CD14-positive monocyte (primary cell): ENCODE measurements around the gene STYXL2. TPM values are rescaled to one million over a fixed set of nuclear protein-coding genes. Genes with fewer than 3 reads are reported as not detected.

Experiments
- DNase-seq, 3 donors: peaks; one replicate each; pipeline ENCODE4 v3.0.0-alpha.2; 2011 to 2022
- H2AFZ ChIP-seq: 2 replicates; pipeline ENCODE4 v1.6.0; 2012; ENCODE audit warnings: mild to moderate bottlenecking, low read depth, low read length, inconsistent platforms; ENCODE audit not compliant: insufficient read depth, poor library complexity, severe bottlenecking
- H3K27ac ChIP-seq, 2 donors: 1 replicate in 1 of 2; 2 replicates in 1 of 2; pipeline ENCODE4 v1.5.1; 2012 to 2013; ENCODE audit warnings: low read length in 2 of 2, control low read depth in 1 of 2, inconsistent platforms in 1 of 2, low read depth in 1 of 2, mild to moderate bottlenecking in 1 of 2
- H3K27me3 ChIP-seq, 2 donors: one replicate each; pipeline versions ENCODE4 v1.6.0 to v1.6.1; 2011 to 2013; ENCODE audit warnings: low read length in 2 of 2; ENCODE audit not compliant: control insufficient read depth in 2 of 2, insufficient read depth in 2 of 2
- H3K36me3 ChIP-seq, 2 donors: replicated peaks in 1 of 2; 1 replicate in 1 of 2; 2 replicates in 1 of 2; pipeline versions ENCODE4 v1.5.1 to v1.6.1; 2012 to 2013; ENCODE audit warnings: low read length in 2 of 2, control low read depth in 1 of 2, inconsistent platforms in 1 of 2, mild to moderate bottlenecking in 1 of 2; ENCODE audit not compliant: insufficient read depth in 2 of 2, control insufficient read depth in 1 of 2
- H3K4me1 ChIP-seq, 2 donors: 1 replicate in 1 of 2; 2 replicates in 1 of 2; pipeline versions ENCODE4 v1.5.1 to v1.6.1; 2012 to 2013; ENCODE audit warnings: low read length in 2 of 2, control low read depth in 1 of 2, inconsistent platforms in 1 of 2, mild to moderate bottlenecking in 1 of 2, moderate library complexity in 1 of 2; ENCODE audit not compliant: insufficient read depth in 2 of 2, control insufficient read depth in 1 of 2
- H3K4me2 ChIP-seq: replicated peaks from 2 replicates; pipeline ENCODE3; 2012; ENCODE audit warnings: low read length, moderate library complexity, mild to moderate bottlenecking; ENCODE audit not compliant: poor library complexity, severe bottlenecking; ENCODE audit errors: extremely low read depth
- H3K4me3 ChIP-seq, 3 experiments: fragments of 200-600 bp in 1 of 3; sonication (generic) in 1 of 3; replicated peaks in 1 of 3; 1 replicate in 2 of 3; 2 replicates in 1 of 3; pipeline ENCODE4 v1.5.1; 2011 to 2013; ENCODE audit warnings: low read length in 3 of 3, mild to moderate bottlenecking in 3 of 3, control low read depth in 2 of 3, low read depth in 2 of 3, inconsistent platforms in 1 of 3, moderate library complexity in 1 of 3
- H3K79me2 ChIP-seq: 2 replicates; pipeline ENCODE4 v1.6.0; 2012; ENCODE audit warnings: mild to moderate bottlenecking, control low read depth, inconsistent platforms, low read length, moderate library complexity; ENCODE audit not compliant: insufficient read depth
- H3K9ac ChIP-seq: 2 replicates; pipeline ENCODE4 v1.6.0; 2017; ENCODE audit warnings: low read length, mild to moderate bottlenecking; ENCODE audit not compliant: insufficient read depth, poor library complexity, severe bottlenecking
- H3K9me3 ChIP-seq, 2 donors: replicated peaks in 1 of 2; 1 replicate in 1 of 2; 2 replicates in 1 of 2; pipeline versions ENCODE4 v1.5.1 to v1.6.1; 2012 to 2013; ENCODE audit warnings: low read length in 2 of 2, control low read depth in 1 of 2; ENCODE audit not compliant: control insufficient read depth in 1 of 2, insufficient read depth in 1 of 2
- H4K20me1 ChIP-seq: 2 replicates; pipeline ENCODE4 v1.6.0; 2012; ENCODE audit warnings: mild to moderate bottlenecking, low read length, control low read depth, moderate library complexity; ENCODE audit not compliant: insufficient read depth
- H3K27ac Mint-ChIP-seq, 7 donors: one replicate each; pipeline ENCODE4 v1.8.0; 2020; ENCODE audit warnings: mild to moderate bottlenecking in 7 of 7, mixed read lengths in 7 of 7, moderate library complexity in 6 of 7, inconsistent platforms in 2 of 7
- H3K27me3 Mint-ChIP-seq, 3 donors: one replicate each; pipeline ENCODE4 v1.8.0; 2021 to 2022; ENCODE audit warnings: low read depth in 3 of 3, mild to moderate bottlenecking in 3 of 3, mixed read lengths in 3 of 3, moderate library complexity in 3 of 3, inconsistent platforms in 1 of 3
- H3K36me3 Mint-ChIP-seq, 2 donors: one replicate each; pipeline ENCODE4 v1.8.0; 2020; ENCODE audit warnings: mixed read lengths in 2 of 2, inconsistent platforms in 1 of 2, mild to moderate bottlenecking in 1 of 2
- H3K4me1 Mint-ChIP-seq: one replicate; pipeline ENCODE4 v1.8.0; 2020; ENCODE audit warnings: mild to moderate bottlenecking, mixed read lengths
- H3K4me3 Mint-ChIP-seq, 2 donors: one replicate each; pipeline ENCODE4 v1.8.0; 2020; ENCODE audit warnings: mild to moderate bottlenecking in 2 of 2, mixed read lengths in 2 of 2, moderate library complexity in 1 of 2
- H3K9me3 Mint-ChIP-seq, 7 donors: one replicate each; pipeline ENCODE4 v1.8.0; 2020 to 2022; ENCODE audit warnings: mixed read lengths in 7 of 7, mild to moderate bottlenecking in 6 of 7, moderate library complexity in 6 of 7, inconsistent platforms in 2 of 7
- CTCF ChIP-seq: fragments of 200-600 bp; IDR thresholded peaks from one replicate; pipeline ENCODE4 v1.8.0; 2022; ENCODE audit warnings: antibody characterized with exemption, mild to moderate bottlenecking
- WGBS: methylation state at CpG from one replicate; pipeline ENCODE4 v1.1.5; 2013; ENCODE audit warnings: missing lambda C conversion rate; ENCODE audit not compliant: insufficient coverage; 5-methylcytosine and 5-hydroxymethylcytosine counted together
- intact Hi-C, 2 donors: fragments of 100-400 bp; cut with micrococcal nuclease; formaldehyde crosslinking; loops; one replicate each; pipeline versions ENCODE4 v1.15.0 to v1.15.1; 2023
- polyA plus RNA-seq, 3 donors: library from polyadenylated mRNA; depleted of rRNA in 1 of 3; unstranded in 2 of 3; stranded (reverse) in 1 of 3; fragments of 300-500 nt in 2 of 3; fragments of >200 nt in 1 of 3; fragmentation: Illumina TruSeq in 2 of 3; gene quantifications; 1 replicate in 2 of 3; 2 replicates in 1 of 3; pipeline ENCODE4 v1.2.3, GENCODE V29; 2012 to 2021

The STYXL2 gene
- polyA plus RNA-seq, 3 donors, result not detected

- intact Hi-C loops, result no loop called here
- Mint-ChIP-seq H3K4me3 (no peak overlapping the region), H3K36me3 (no peaks in the 10 kb centered on the region), H3K27ac (no peak overlapping the region), H3K27me3 (peaks cover 0 to 4% (median 2%) of the 10 kb centered on the region in 3 donors), H3K9me3 (no peaks in the 10 kb centered on the region), H3K4me1 (peaks cover 7% of the 10 kb centered on the region)
- H2AFZ ChIP-seq, result no peak overlapping the region
- no peaks in the 10 kb centered on the region for H4K20me1 ChIP-seq
- H3K4me1 ChIP-seq, result peaks cover 3 to 7% of the 10 kb centered on the region in 2 donors
- no peak for DNase-seq
- no peak overlapping the region for H3K4me3 ChIP-seq
- 96% methylated on average over 8 of the region's 8 CpGs for WGBS
- no peak for TF ChIP-seq CTCF
- no peaks in the 10 kb centered on the region for H3K36me3 ChIP-seq
- no peak overlapping the region for H3K4me2 ChIP-seq
- H3K27me3 ChIP-seq, result no peaks in the 10 kb centered on the region
- no peak overlapping the region for H3K27ac ChIP-seq
- H3K9me3 ChIP-seq, result no peaks in the 10 kb centered on the region
- no peaks in the 10 kb centered on the region for H3K79me2 ChIP-seq
- H3K9ac ChIP-seq, result no peak overlapping the region
Observed at GRCh38 chr1:167071286-167071685, 22.6 kb upstream of the STYXL2 start.

DNA sequence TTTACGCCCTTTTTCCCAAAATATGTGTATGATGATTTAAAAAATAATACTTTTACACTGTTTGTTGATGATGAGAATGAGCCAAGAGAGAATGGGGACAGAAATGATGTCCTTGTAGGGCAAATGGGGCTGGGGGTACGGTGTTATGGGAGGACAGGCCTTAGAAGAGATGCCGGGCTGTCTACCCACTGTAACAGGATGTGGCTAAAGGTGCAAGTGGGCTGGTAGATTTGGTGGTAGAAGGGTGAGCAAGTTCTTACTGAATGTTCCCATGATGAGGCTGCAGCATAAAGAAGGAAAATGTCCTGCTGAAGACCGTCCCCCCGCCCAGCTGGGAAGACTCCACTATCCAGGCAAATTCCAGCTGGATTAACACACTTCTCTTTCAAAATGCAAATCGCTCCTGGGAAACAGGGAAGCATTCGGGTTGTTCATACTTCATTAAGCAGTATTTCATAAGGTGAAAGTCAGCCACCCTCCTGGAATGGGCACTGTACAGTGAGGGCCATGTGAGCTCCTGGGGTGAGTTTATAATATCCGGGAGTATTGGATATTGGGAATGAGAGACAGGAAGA is 17.7 kb upstream of the STYXL2 start:
- no peak for DNase-seq
- Histone ChIP-seq H3K79me2 (no peaks in the 10 kb centered on the region), H3K4me3 (no peak overlapping the region), H2AFZ (no peak overlapping the region), H3K4me1 (no peaks in the 10 kb centered on the region), H3K9me3 (no peaks in the 10 kb centered on the region), H3K4me2 (no peak overlapping the region), H3K27me3 (no peaks in the 10 kb centered on the region), H4K20me1 (no peaks in the 10 kb centered on the region), H3K9ac (no peak overlapping the region), H3K27ac (no peak overlapping the region), H3K36me3 (no peaks in the 10 kb centered on the region)
- intact Hi-C loops, result no loop called here
- H3K27me3 Mint-ChIP-seq, result peaks cover 0 to 6% (median 4%) of the 10 kb centered on the region in 3 donors
- no peak overlapping the region for H3K27ac Mint-ChIP-seq
- 70% methylated on average over 6 of the region's 8 CpGs for WGBS
- no peak for TF ChIP-seq CTCF
- H3K4me1 Mint-ChIP-seq, result no peaks in the 10 kb centered on the region
- H3K9me3 Mint-ChIP-seq, result no peaks in the 10 kb centered on the region
- no peaks in the 10 kb centered on the region for H3K36me3 Mint-ChIP-seq
- H3K4me3 Mint-ChIP-seq, result no peak overlapping the region
